B cell (primary cell): ENCODE measurements around the gene AK9. TPM values are rescaled to one million over a fixed set of nuclear protein-coding genes. Genes with fewer than 3 reads are reported as not detected.

ENCODE experiments used
- ATAC-seq: fragments of 200-7000 bp; cut with Tn5 transposase; one replicate; pipeline ENCODE4 v1.10.0; 2021; ENCODE audit warnings: low read depth, mild to moderate bottlenecking, moderate number of reproducible peaks, moderate library complexity
- CTCF ChIA-PET: fragments of 350-600 bp; sonication (Branson Sonifier 250); formaldehyde crosslinking; loops from one replicate; lab custom pipeline; 2021; ENCODE audit warnings: antibody characterized with exemption, inconsistent platforms; lab: Charles Lee
- POLR2A ChIA-PET: fragments of 350-600 bp; sonication (Branson Sonifier 250); formaldehyde crosslinking; loops from one replicate; lab custom pipeline; 2021; ENCODE audit warnings: antibody characterized with exemption; lab: Charles Lee
- DNase-seq: peaks from one replicate; pipeline ENCODE4 v3.0.0; 2013
- H2AFZ ChIP-seq: 2 replicates; pipeline ENCODE4 v1.6.1; 2012; ENCODE audit warnings: mild to moderate bottlenecking, low read depth, low read length; ENCODE audit not compliant: insufficient read depth, poor library complexity, severe bottlenecking
- H3K27ac ChIP-seq, 2 donors: 1 replicate in 1 of 2; 2 replicates in 1 of 2; pipeline ENCODE4 v1.5.1; 2012 to 2013; ENCODE audit warnings: low read length in 2 of 2, mild to moderate bottlenecking in 2 of 2, moderate library complexity in 1 of 2
- H3K27me3 ChIP-seq, 4 experiments: fragments of 200-600 bp in 1 of 4; sonication (generic) in 1 of 4; replicated peaks in 1 of 4; 1 replicate in 2 of 4; 2 replicates in 2 of 4; pipeline versions ENCODE4 v1.6.1 to v1.7.0; 2013 to 2016; ENCODE audit warnings: low read length in 3 of 4, mild to moderate bottlenecking in 2 of 4, mixed read lengths in 1 of 4, moderate library complexity in 1 of 4; ENCODE audit not compliant: insufficient read depth in 4 of 4, control insufficient read depth in 3 of 4; ENCODE audit errors: control extremely low read depth in 1 of 4
- H3K36me3 ChIP-seq, 2 experiments: replicated peaks in 1 of 2; 1 replicate in 1 of 2; 2 replicates in 1 of 2; pipeline versions ENCODE4 v1.6.1 to v1.7.1; 2013; ENCODE audit warnings: low read length in 1 of 2; ENCODE audit not compliant: insufficient read depth in 2 of 2, control insufficient read depth in 1 of 2; ENCODE audit errors: control extremely low read depth in 1 of 2, extremely low read depth in 1 of 2
- H3K4me1 ChIP-seq, 2 donors: fragments of 200-600 bp in 1 of 2; sonication (generic) in 1 of 2; 1 replicate in 1 of 2; 2 replicates in 1 of 2; pipeline versions ENCODE4 v1.5.1 to v1.6.1; 2013 to 2017; ENCODE audit warnings: low read length in 2 of 2; ENCODE audit not compliant: control insufficient read depth in 2 of 2, insufficient read depth in 2 of 2
- H3K4me2 ChIP-seq: replicated peaks from 2 replicates; pipeline ENCODE3; 2012; ENCODE audit warnings: mild to moderate bottlenecking, low read depth, low read length; ENCODE audit not compliant: poor library complexity, severe bottlenecking
- H3K4me3 ChIP-seq, 5 experiments: fragments of 200-600 bp in 1 of 5; sonication (generic) in 1 of 5; 1 replicate in 3 of 5; 2 replicates in 2 of 5; pipeline versions ENCODE4 v1.5.1 to v1.7.0; 2011 to 2016; ENCODE audit warnings: low read length in 4 of 5, mild to moderate bottlenecking in 4 of 5, low read depth in 2 of 5, control low read depth in 1 of 5, moderate library complexity in 1 of 5; ENCODE audit not compliant: insufficient read depth in 1 of 5; ENCODE audit errors: control extremely low read depth in 1 of 5, extremely low read depth in 1 of 5
- H3K79me2 ChIP-seq: fragments of 200-600 bp; sonication (generic); one replicate; pipeline ENCODE4 v1.6.0; 2016; ENCODE audit warnings: low read length; ENCODE audit not compliant: control insufficient read depth, insufficient read depth
- H3K9ac ChIP-seq: fragments of 200-600 bp; sonication (generic); 2 replicates; pipeline ENCODE4 v1.6.1; 2017; ENCODE audit warnings: mild to moderate bottlenecking, low read length, moderate library complexity
- H3K9me3 ChIP-seq, 3 donors: one replicate each; pipeline versions ENCODE4 v1.6.1 to v1.7.1; 2013; ENCODE audit warnings: low read length in 2 of 3; ENCODE audit not compliant: control insufficient read depth in 2 of 3, insufficient read depth in 1 of 3; ENCODE audit errors: control extremely low read depth in 1 of 3
- H4K20me1 ChIP-seq: 2 replicates; pipeline ENCODE4 v1.6.0; 2012; ENCODE audit warnings: mild to moderate bottlenecking, low read length; ENCODE audit not compliant: insufficient read depth, control insufficient read depth, poor library complexity, severe bottlenecking
- H3K27ac Mint-ChIP-seq: one replicate; pipeline ENCODE4 v1.8.0; 2021; ENCODE audit warnings: mixed read lengths
- H3K27me3 Mint-ChIP-seq: one replicate; pipeline ENCODE4 v1.8.0; 2021; ENCODE audit warnings: mixed read lengths
- H3K4me1 Mint-ChIP-seq: one replicate; pipeline ENCODE4 v1.8.0; 2021; ENCODE audit warnings: mixed read lengths
- H3K4me3 Mint-ChIP-seq: one replicate; pipeline ENCODE4 v1.8.0; 2021; ENCODE audit warnings: mixed read lengths
- H3K9me3 Mint-ChIP-seq: one replicate; pipeline ENCODE4 v1.8.0; 2022; ENCODE audit warnings: mixed read lengths; ENCODE audit not compliant: insufficient read depth
- EZH2 ChIP-seq: IDR thresholded peaks from 2 replicates; pipeline ENCODE4 v1.6.1; 2012; ENCODE audit warnings: borderline replicate concordance, low read depth, mild to moderate bottlenecking, moderate library complexity, low read length; ENCODE audit not compliant: insufficient read depth, poor library complexity, severe bottlenecking
- WGBS: methylation state at CpG from one replicate; pipeline ENCODE4 v1.1.5; 2013; ENCODE audit warnings: missing lambda C conversion rate; ENCODE audit not compliant: insufficient coverage; 5-methylcytosine and 5-hydroxymethylcytosine counted together
- intact Hi-C: fragments of 100-400 bp; cut with micrococcal nuclease; formaldehyde crosslinking; loops from one replicate; pipeline ENCODE4 v1.10.0; 2022
- polyA plus RNA-seq: library from polyadenylated mRNA; depleted of rRNA; stranded (reverse); fragments of >200 nt; gene quantifications from 2 replicates; pipeline ENCODE4 v1.2.3, GENCODE V29; 2012
- total RNA-seq, 2 donors: library from RNA; stranded (reverse); fragments of 120-200 nt in 1 of 2; gene quantifications; 1 replicate in 1 of 2; 2 replicates in 1 of 2; pipeline versions ENCODE4 v1.2.3 to v1.2.4, GENCODE V29; 2013 to 2022
- TF ChIP-seq, protein P1 (sequence below): fragments of 200-600 bp; IDR thresholded peaks from one replicate; pipeline ENCODE4 v1.8.0; 2022; ENCODE audit warnings: antibody characterized with exemption, mild to moderate bottlenecking

Gene AK9
- total and polyA plus RNA-seq, 2 donors (not counting 1 experiment from before 2014, with no cell fraction given) = 6.4 to 26.5 TPM

- no peak overlapping the region for H3K9ac ChIP-seq
- POLR2A ChIA-PET = no interaction called here
- H3K4me1 Mint-ChIP-seq = peaks cover 4% of the 10 kb centered on the region
- CTCF ChIA-PET = interaction anchor here (1.5 kb wide), 1 partner anchor 516 kb away, joined by 8 read pairs; no protein-coding TSS in a partner anchor
- no peak overlapping the region for H3K27ac ChIP-seq
- H3K4me3 ChIP-seq = no peak overlapping the region
- no peak overlapping the region for H2AFZ ChIP-seq
- H3K27me3 Mint-ChIP-seq = no peaks in the 10 kb centered on the region
- no peaks in the 10 kb centered on the region for H4K20me1 ChIP-seq
- H3K27ac Mint-ChIP-seq = no peak overlapping the region
- peaks cover 0 to 3% of the 10 kb centered on the region in 2 donors for H3K4me1 ChIP-seq
- no peak for DNase-seq
- intact Hi-C loops = no loop called here
- TF ChIP-seq, protein P1, sequence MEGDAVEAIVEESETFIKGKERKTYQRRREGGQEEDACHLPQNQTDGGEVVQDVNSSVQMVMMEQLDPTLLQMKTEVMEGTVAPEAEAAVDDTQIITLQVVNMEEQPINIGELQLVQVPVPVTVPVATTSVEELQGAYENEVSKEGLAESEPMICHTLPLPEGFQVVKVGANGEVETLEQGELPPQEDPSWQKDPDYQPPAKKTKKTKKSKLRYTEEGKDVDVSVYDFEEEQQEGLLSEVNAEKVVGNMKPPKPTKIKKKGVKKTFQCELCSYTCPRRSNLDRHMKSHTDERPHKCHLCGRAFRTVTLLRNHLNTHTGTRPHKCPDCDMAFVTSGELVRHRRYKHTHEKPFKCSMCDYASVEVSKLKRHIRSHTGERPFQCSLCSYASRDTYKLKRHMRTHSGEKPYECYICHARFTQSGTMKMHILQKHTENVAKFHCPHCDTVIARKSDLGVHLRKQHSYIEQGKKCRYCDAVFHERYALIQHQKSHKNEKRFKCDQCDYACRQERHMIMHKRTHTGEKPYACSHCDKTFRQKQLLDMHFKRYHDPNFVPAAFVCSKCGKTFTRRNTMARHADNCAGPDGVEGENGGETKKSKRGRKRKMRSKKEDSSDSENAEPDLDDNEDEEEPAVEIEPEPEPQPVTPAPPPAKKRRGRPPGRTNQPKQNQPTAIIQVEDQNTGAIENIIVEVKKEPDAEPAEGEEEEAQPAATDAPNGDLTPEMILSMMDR = no peak
- TF ChIP-seq EZH2 = no peak
- H3K36me3 ChIP-seq = no peaks in the 10 kb centered on the region
- H3K4me2 ChIP-seq = no peak overlapping the region
- H3K4me3 Mint-ChIP-seq = no peak overlapping the region
- no peaks in the 10 kb centered on the region for H3K27me3 ChIP-seq
- H3K9me3 ChIP-seq = no peaks in the 10 kb centered on the region
- no peaks in the 10 kb centered on the region for H3K79me2 ChIP-seq
- peaks cover 6% of the 10 kb centered on the region for H3K9me3 Mint-ChIP-seq
- no peak for ATAC-seq
These were observed 166.9 kb downstream of the AK9 start for GRCh38 chr6:109524129-109524528.

GRCh38 chr6:109523478-109523877, 167.5 kb downstream of the AK9 start:
- no peak for TF ChIP-seq EZH2
- TF ChIP-seq, protein P1 = no peak
- no peak overlapping the region for H3K4me2 ChIP-seq
- no peak for ATAC-seq
- no peak overlapping the region for H3K9ac ChIP-seq
- H3K9me3 ChIP-seq = no peaks in the 10 kb centered on the region
- H3K4me3 ChIP-seq = no peak overlapping the region
- no peak for DNase-seq
- no peak overlapping the region for H3K4me3 Mint-ChIP-seq
- H3K4me1 ChIP-seq = peaks cover 0 to 3% of the 10 kb centered on the region in 2 donors
- 96% methylated on average over 2 of the region's 2 CpGs for WGBS
- H3K79me2 ChIP-seq = no peaks in the 10 kb centered on the region
- intact Hi-C loops = no loop called here
- no peaks in the 10 kb centered on the region for H4K20me1 ChIP-seq
- no peaks in the 10 kb centered on the region for H3K27me3 Mint-ChIP-seq
- H2AFZ ChIP-seq = no peak overlapping the region
- H3K27me3 ChIP-seq = no peaks in the 10 kb centered on the region
- peaks cover 6% of the 10 kb centered on the region for H3K9me3 Mint-ChIP-seq
- no peak overlapping the region for H3K27ac Mint-ChIP-seq
- no peaks in the 10 kb centered on the region for H3K36me3 ChIP-seq
- ChIA-PET CTCF (no interaction called here), POLR2A (no interaction called here)
- H3K27ac ChIP-seq = no peak overlapping the region
- H3K4me1 Mint-ChIP-seq = peaks cover 4% of the 10 kb centered on the region
